Fibroblast of lung (primary cell): ENCODE measurements around the gene TMEM109. TPM values are rescaled to one million over a fixed set of nuclear protein-coding genes. Genes with fewer than 3 reads are reported as not detected.

Source experiments
- DNase-seq, 2 donors: peaks; one replicate each; pipeline versions ENCODE4 v3.0.0 to v3.0.0-alpha.2; 2010; ENCODE audit warnings: low read depth in 2 of 2
- H2AFZ ChIP-seq: 2 replicates; pipeline ENCODE4 v1.5.1; 2012; ENCODE audit warnings: low read length, control low read depth, inconsistent platforms
- H3K27ac ChIP-seq: 2 replicates; pipeline ENCODE4 v1.5.1; 2011; ENCODE audit warnings: low read length, control low read depth; ENCODE audit not compliant: insufficient read depth
- H3K27me3 ChIP-seq: 2 replicates; pipeline ENCODE4 v1.5.1; 2011; ENCODE audit warnings: mild to moderate bottlenecking, low read length; ENCODE audit not compliant: control insufficient read depth, insufficient read depth
- H3K36me3 ChIP-seq: 2 replicates; pipeline ENCODE4 v1.5.1; 2011; ENCODE audit warnings: low read length; ENCODE audit not compliant: control insufficient read depth, insufficient read depth
- H3K4me1 ChIP-seq: 2 replicates; pipeline ENCODE4 v1.5.1; 2011; ENCODE audit warnings: low read length; ENCODE audit not compliant: control insufficient read depth, insufficient read depth; ENCODE audit errors: extremely low read depth
- H3K4me2 ChIP-seq: 2 replicates; pipeline ENCODE4 v1.5.1; 2011; ENCODE audit warnings: low read length, control low read depth; ENCODE audit not compliant: insufficient read depth; ENCODE audit errors: extremely low read depth
- H3K4me3 ChIP-seq, 4 experiments: fragments of 200-600 bp in 1 of 4; sonication (generic) in 1 of 4; replicated peaks in 1 of 4; 2 replicates each; pipeline ENCODE4 v1.5.1; 2011 to 2016; ENCODE audit warnings: low read length in 4 of 4, low read depth in 3 of 4, mild to moderate bottlenecking in 3 of 4, control low read depth in 2 of 4, inconsistent platforms in 1 of 4, mixed read lengths in 1 of 4; ENCODE audit not compliant: insufficient read depth in 1 of 4; ENCODE audit errors: control extremely low read depth in 1 of 4
- H3K79me2 ChIP-seq: 2 replicates; pipeline ENCODE4 v1.5.1; 2012; ENCODE audit warnings: mild to moderate bottlenecking, low read length, inconsistent platforms; ENCODE audit not compliant: control insufficient read depth, insufficient read depth
- H3K9ac ChIP-seq: 2 replicates; pipeline ENCODE4 v1.5.1; 2011; ENCODE audit warnings: mild to moderate bottlenecking, low read length, control low read depth; ENCODE audit not compliant: insufficient read depth
- H3K9me3 ChIP-seq: 2 replicates; pipeline ENCODE4 v1.5.1; 2012; ENCODE audit warnings: low read depth, low read length; ENCODE audit not compliant: control insufficient read depth, insufficient read depth
- H4K20me1 ChIP-seq: 2 replicates; pipeline ENCODE4 v1.5.1; 2011; ENCODE audit warnings: low read length; ENCODE audit not compliant: control insufficient read depth, insufficient read depth; ENCODE audit errors: extremely low read depth
- EZH2 ChIP-seq: IDR thresholded peaks from 2 replicates; pipeline ENCODE4 v1.5.1; 2012; ENCODE audit warnings: low read length, control low read depth, mild to moderate bottlenecking; ENCODE audit errors: missing control alignments
- polyA plus RNA-seq, 2 donors: library from polyadenylated mRNA; depleted of rRNA in 1 of 2; stranded (reverse) in 1 of 2; unstranded in 1 of 2; fragments of >200 nt; gene quantifications; 2 replicates each; pipeline ENCODE4 v1.2.1, GENCODE V29; 2011 to 2012; ENCODE audit warnings: missing spikeins in 1 of 2
- total RNA-seq: library from RNA; depleted of rRNA; stranded (reverse); fragments of >200 nt; gene quantifications from 2 replicates; pipeline ENCODE4 v1.2.1, GENCODE V29; 2014
- TF ChIP-seq, protein P1 (sequence below), 2 donors: IDR thresholded peaks in 1 of 2; conservative IDR thresholded peaks in 1 of 2; 1 replicate in 1 of 2; 2 replicates in 1 of 2; pipeline ENCODE4 v1.5.1; 2011 to 2012; ENCODE audit warnings: low read length in 2 of 2, control low read depth in 1 of 2, inconsistent platforms in 1 of 2, low read depth in 1 of 2, mild to moderate bottlenecking in 1 of 2

The TMEM109 gene
- total and polyA plus RNA-seq, 2 donors (not counting 1 experiment from before 2014, with no cell fraction given): 21.5 to 34.9 TPM

DNA sequence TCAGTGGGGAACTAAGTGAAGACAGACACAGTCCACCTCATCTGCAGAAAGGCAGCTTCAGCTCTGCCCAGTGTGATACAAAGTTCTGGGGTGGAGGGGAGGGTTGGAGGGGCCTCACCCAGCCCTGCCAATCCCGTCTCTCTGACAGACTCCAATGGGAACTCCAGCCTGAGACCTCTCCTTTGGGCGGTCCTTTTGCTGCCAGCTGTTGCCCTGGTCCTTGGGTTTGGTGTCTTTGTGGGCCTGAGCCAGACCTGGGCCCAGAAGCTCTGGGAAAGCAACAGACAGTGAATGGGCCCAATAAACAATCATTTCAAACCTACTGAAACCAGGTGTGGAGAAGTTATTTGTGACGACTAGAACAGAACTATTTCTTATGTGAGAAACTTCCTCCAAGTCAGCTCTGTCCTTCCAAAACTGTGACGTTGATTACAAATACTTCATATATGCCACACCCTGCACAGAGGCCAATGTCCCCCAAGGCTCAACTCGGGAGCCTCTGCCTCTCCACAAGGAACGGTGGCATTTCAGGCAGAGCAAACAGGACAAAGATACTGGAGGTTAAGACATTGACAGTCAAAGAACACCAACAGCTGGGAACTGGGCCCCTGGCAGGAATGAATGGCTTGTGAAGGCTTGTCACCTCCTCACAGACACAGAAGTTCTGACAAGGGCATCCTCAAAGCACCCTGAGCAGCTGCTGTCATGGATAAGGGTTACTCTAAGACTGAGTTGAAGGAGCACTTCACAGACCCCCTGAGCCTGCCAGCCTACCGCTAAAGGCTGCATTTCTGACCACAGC, 38.4 kb upstream of the TMEM109 start:
- Histone ChIP-seq H3K4me1 (peaks cover 23% of the 10 kb centered on the region), H3K9ac (no peak overlapping the region)
- DNase-seq: no peak

DNA sequence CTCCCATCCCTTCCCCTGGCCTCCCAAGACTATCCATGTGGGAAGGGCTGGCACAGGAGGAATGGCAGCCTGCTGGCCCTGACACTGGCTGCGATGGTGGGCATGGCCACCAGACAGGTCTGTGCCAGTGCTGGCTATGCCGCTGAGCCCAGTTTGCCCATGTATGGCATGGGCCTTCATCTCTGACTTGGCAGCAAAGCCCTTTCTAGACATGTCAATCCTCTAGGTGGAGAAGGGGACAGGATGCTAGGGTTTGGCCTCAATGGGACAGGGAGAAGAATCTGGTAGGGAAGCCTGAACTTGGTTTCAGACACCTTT, 37.8 kb upstream of the TMEM109 start:
- Histone ChIP-seq H3K27me3 (no peaks in the 10 kb centered on the region), H3K4me1 (peaks cover 22% of the 10 kb centered on the region), H3K4me2 (no peak overlapping the region), H3K79me2 (no peaks in the 10 kb centered on the region), H2AFZ (no peak overlapping the region), H3K27ac (no peak overlapping the region), H3K9me3 (no peaks in the 10 kb centered on the region), H3K36me3 (no peaks in the 10 kb centered on the region), H4K20me1 (no peaks in the 10 kb centered on the region), H3K9ac (no peak overlapping the region), H3K4me3 (no peak overlapping the region)
- DNase-seq: no peak
- TF ChIP-seq, protein P1, sequence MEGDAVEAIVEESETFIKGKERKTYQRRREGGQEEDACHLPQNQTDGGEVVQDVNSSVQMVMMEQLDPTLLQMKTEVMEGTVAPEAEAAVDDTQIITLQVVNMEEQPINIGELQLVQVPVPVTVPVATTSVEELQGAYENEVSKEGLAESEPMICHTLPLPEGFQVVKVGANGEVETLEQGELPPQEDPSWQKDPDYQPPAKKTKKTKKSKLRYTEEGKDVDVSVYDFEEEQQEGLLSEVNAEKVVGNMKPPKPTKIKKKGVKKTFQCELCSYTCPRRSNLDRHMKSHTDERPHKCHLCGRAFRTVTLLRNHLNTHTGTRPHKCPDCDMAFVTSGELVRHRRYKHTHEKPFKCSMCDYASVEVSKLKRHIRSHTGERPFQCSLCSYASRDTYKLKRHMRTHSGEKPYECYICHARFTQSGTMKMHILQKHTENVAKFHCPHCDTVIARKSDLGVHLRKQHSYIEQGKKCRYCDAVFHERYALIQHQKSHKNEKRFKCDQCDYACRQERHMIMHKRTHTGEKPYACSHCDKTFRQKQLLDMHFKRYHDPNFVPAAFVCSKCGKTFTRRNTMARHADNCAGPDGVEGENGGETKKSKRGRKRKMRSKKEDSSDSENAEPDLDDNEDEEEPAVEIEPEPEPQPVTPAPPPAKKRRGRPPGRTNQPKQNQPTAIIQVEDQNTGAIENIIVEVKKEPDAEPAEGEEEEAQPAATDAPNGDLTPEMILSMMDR (conservative IDR thresholded peaks at IDR 0.05 in 1 of 2, IDR thresholded peaks at IDR 0.05 in 1 of 2; ENCODE audit: low read depth in 1 of 2, low read length in 2 of 2): no peak
- TF ChIP-seq EZH2: no peak

More for the DNA sequence above, 38.4 kb upstream of the TMEM109 start:
- Histone ChIP-seq H3K27ac (no peak overlapping the region), H3K9me3 (no peaks in the 10 kb centered on the region), H2AFZ (no peak overlapping the region), H4K20me1 (no peaks in the 10 kb centered on the region), H3K36me3 (no peaks in the 10 kb centered on the region), H3K4me2 (no peak overlapping the region), H3K4me3 (no peak overlapping the region), H3K79me2 (no peaks in the 10 kb centered on the region), H3K27me3 (no peaks in the 10 kb centered on the region)
- TF ChIP-seq, protein P1 (conservative IDR thresholded peaks at IDR 0.05 in 1 of 2, IDR thresholded peaks at IDR 0.05 in 1 of 2; ENCODE audit: low read depth in 1 of 2, low read length in 2 of 2): no peak
- TF ChIP-seq EZH2: no peak

DNA sequence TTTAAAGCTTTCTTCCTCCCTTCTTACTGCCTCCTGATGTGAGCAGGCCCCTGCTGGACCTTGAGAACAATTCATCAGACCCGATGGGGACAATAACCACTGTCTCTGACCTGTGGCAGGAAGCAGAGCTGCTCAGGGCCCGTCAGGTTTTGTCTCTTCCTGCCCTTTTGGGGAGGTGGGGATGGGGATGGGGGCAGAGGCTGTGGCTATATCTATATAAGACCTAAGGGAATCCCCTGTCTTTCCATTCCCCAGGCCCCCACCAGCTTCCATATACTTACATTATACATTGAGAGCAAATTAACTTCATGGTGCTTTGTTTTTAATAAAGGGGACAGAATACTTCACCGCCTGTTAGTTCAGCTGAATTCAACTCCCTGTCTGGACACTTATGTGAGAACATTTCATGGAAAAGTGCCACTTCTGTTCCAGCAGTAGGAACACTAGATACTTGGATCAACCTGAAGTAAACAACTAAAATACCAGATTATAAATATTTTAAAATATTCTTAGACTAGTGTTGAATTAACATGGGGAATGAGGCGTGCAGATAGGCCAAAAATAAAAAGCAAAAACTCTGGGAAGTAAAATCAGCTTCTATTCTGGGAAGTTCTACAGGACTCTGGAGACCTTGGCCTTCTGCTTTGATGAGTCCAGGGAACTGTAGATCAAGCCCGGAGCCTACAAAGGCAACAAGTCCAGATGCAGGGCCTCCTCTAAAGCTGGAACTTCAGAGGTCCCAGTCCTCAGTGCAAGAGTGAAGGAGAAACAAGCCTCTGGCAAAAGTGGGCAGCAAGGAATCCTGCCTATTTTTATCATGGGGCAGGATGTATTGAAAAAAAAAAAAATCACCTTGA, 35.5 kb upstream of the TMEM109 start:
- Histone ChIP-seq H3K27me3 (no peaks in the 10 kb centered on the region), H3K36me3 (no peaks in the 10 kb centered on the region), H2AFZ (no peak overlapping the region), H3K4me3 (no peak overlapping the region), H3K4me1 (peaks cover under 1% of the 10 kb centered on the region), H3K79me2 (no peaks in the 10 kb centered on the region), H3K9ac (no peak overlapping the region), H3K27ac (no peak overlapping the region), H4K20me1 (no peaks in the 10 kb centered on the region), H3K9me3 (no peaks in the 10 kb centered on the region), H3K4me2 (no peak overlapping the region)
- TF ChIP-seq, protein P1 (conservative IDR thresholded peaks at IDR 0.05 in 1 of 2, IDR thresholded peaks at IDR 0.05 in 1 of 2; ENCODE audit: low read depth in 1 of 2, low read length in 2 of 2): no peak
- no peak for TF ChIP-seq EZH2
- DNase-seq: no peak
